GM18508 (cell line): Measurements from ENCODE around the gene GADL1.

Experiments used
- ATAC-seq: cut with Tn5 transposase; IDR thresholded peaks from one replicate; pipeline ENCODE4 v1.9.1; 2021; ENCODE audit warnings: moderate number of reproducible peaks; ENCODE audit not compliant: insufficient read depth, unreplicated experiment

GADL1 gene

GRCh38 chr3:30733209-30733608 lies 161.3 kb downstream of the GADL1 start:
- ATAC-seq: no peak

GRCh38 chr3:30730967-30731366 lies 163.5 kb downstream of the GADL1 start:
- no peak for ATAC-seq

- no peak for ATAC-seq
Observed at GRCh38 chr3:30729936-30730335, 164.5 kb downstream of the GADL1 start.

- ATAC-seq: no peak
Observed at GRCh38 chr3:30729512-30729911, 164.9 kb downstream of the GADL1 start.

- ATAC-seq: no peak
Observed at GRCh38 chr3:30728143-30728542, 166.3 kb downstream of the GADL1 start.

- no peak for ATAC-seq
Observed at GRCh38 chr3:30724863-30725262, 169.6 kb downstream of the GADL1 start.

GRCh38 chr3:30723211-30723610 lies 171.2 kb downstream of the GADL1 start:
- ATAC-seq: no peak

GRCh38 chr3:30721314-30721634 lies 173.2 kb downstream of the GADL1 start:
- no peak for ATAC-seq

- no peak for ATAC-seq
Observed at GRCh38 chr3:30720586-30721313, 173.7 kb downstream of the GADL1 start.

- ATAC-seq: no peak
Observed at GRCh38 chr3:30719536-30719935, 174.9 kb downstream of the GADL1 start.

GRCh38 chr3:30713885-30714503 lies 180.5 kb downstream of the GADL1 start:
- no peak for ATAC-seq

GRCh38 chr3:30712991-30713390 lies 181.5 kb downstream of the GADL1 start:
- no peak for ATAC-seq

- ATAC-seq: no peak
Observed at GRCh38 chr3:30711867-30712266, 182.6 kb downstream of the GADL1 start.

GRCh38 chr3:30711151-30711550 lies 183.3 kb downstream of the GADL1 start:
- no peak for ATAC-seq

- no peak for ATAC-seq
Observed at GRCh38 chr3:30710017-30710416, 184.4 kb downstream of the GADL1 start.

GRCh38 chr3:30708472-30708871 lies 186.0 kb downstream of the GADL1 start:
- ATAC-seq: no peak

- no peak for ATAC-seq
Observed at GRCh38 chr3:30707825-30708224, 186.6 kb downstream of the GADL1 start.

- no peak for ATAC-seq
Observed at GRCh38 chr3:30704931-30705890, 189.2 kb downstream of the GADL1 start.

GRCh38 chr3:30702828-30703397 lies 191.5 kb downstream of the GADL1 start:
- ATAC-seq: no peak

- no peak for ATAC-seq
Observed at GRCh38 chr3:30702038-30702827, 192.2 kb downstream of the GADL1 start.
